Activated CD8-positive, alpha-beta memory T cell treated with anti-CD3 and anti-CD28 coated beads for 48 hours (primary cell): ENCODE results near the gene PALLD.
"Not testable (repeated sequence)": the region's sequence is repeated elsewhere in the genome, so short reads cannot be mapped to it uniquely, and the experiment has no call there.

Experiments
- DNase-seq, 3 experiments: peaks; one replicate each; pipeline ENCODE4 v3.0.0-alpha.2; 2020; ENCODE audit warnings: low read depth in 2 of 3, low spot score in 2 of 3

The PALLD gene

GRCh38 chr4:168490711-168491110, 6.1 kb upstream of the PALLD start:
- DNase-seq, result no peak

GRCh38 chr4:168491563-168491962, 5.3 kb upstream of the PALLD start:
- no peak for DNase-seq

GRCh38 chr4:168498251-168498650, 1.4 kb downstream of the PALLD start:
- DNase-seq, result no peak

GRCh38 chr4:168499241-168499640, 2.4 kb downstream of the PALLD start:
- DNase-seq, result no peak

- no peak for DNase-seq
Observed at GRCh38 chr4:168501407-168501806, 4.6 kb downstream of the PALLD start.

GRCh38 chr4:168502861-168503260, 6.0 kb downstream of the PALLD start:
- no peak for DNase-seq

- DNase-seq, result no peak
Observed at GRCh38 chr4:168503652-168504362, 7.0 kb downstream of the PALLD start.

- no peak for DNase-seq
Observed at GRCh38 chr4:168504526-168504925, 7.7 kb downstream of the PALLD start.

GRCh38 chr4:168506014-168506413, 9.2 kb downstream of the PALLD start:
- no peak for DNase-seq

- no peak for DNase-seq
Observed at GRCh38 chr4:168507178-168507815, 10.4 kb downstream of the PALLD start.

- DNase-seq, result no peak
Observed at GRCh38 chr4:168508683-168509082, 11.8 kb downstream of the PALLD start.

- no peak for DNase-seq
Observed at GRCh38 chr4:168509786-168510185, 12.9 kb downstream of the PALLD start.

- peak in 2 of 3 experiments; percentile 19 to 23 for DNase-seq
Observed at GRCh38 chr4:168511780-168512489, 15.1 kb downstream of the PALLD start.

GRCh38 chr4:168513826-168514225, 17.0 kb downstream of the PALLD start:
- DNase-seq, result not testable (repeated sequence)

GRCh38 chr4:168514249-168514852, 17.5 kb downstream of the PALLD start:
- DNase-seq, result no peak

GRCh38 chr4:168515222-168516011, 18.6 kb downstream of the PALLD start:
- no peak for DNase-seq

GRCh38 chr4:168516841-168517240, 20.0 kb downstream of the PALLD start:
- no peak for DNase-seq

GRCh38 chr4:168519576-168519975, 22.7 kb downstream of the PALLD start:
- no peak for DNase-seq

GRCh38 chr4:168521721-168522120, 24.9 kb downstream of the PALLD start:
- no peak for DNase-seq

- no peak for DNase-seq
Observed at GRCh38 chr4:168522356-168522755, 25.5 kb downstream of the PALLD start.
